Psoas muscle (tissue), 8 donors: ENCODE results near the gene ZMYM4. TPM values are rescaled to one million over a fixed set of nuclear protein-coding genes. Genes with fewer than 3 reads are reported as not detected.
"Not testable (repeated sequence)": the region's sequence is repeated elsewhere in the genome, so short reads cannot be mapped to it uniquely, and the experiment has no call there.

Experiments
- ATAC-seq, 4 donors: fragments of 200-7000 bp; cut with Tn5 transposase; one replicate each; pipeline ENCODE4 v1.9.1; 2020; ENCODE audit warnings: moderate library complexity in 3 of 4, mild to moderate bottlenecking in 2 of 4
- DNase-seq, 2 donors: peaks; one replicate each; pipeline ENCODE4 v3.0.0-alpha.2; 2020
- H3K27ac ChIP-seq: fragments of 200-600 bp; one replicate; pipeline ENCODE4 v1.8.0; 2022
- H3K27me3 ChIP-seq, 3 donors: fragments of 200-600 bp in 1 of 3; one replicate each; pipeline versions ENCODE4 v1.6.1 to v1.8.0; 2013 to 2022; ENCODE audit warnings: low read length in 2 of 3, mild to moderate bottlenecking in 2 of 3, moderate library complexity in 1 of 3; ENCODE audit not compliant: insufficient read depth in 3 of 3
- H3K36me3 ChIP-seq, 2 donors: fragments of 200-600 bp in 1 of 2; one replicate each; pipeline versions ENCODE4 v1.6.1 to v1.8.0; 2013 to 2022; ENCODE audit warnings: low read depth in 1 of 2, mild to moderate bottlenecking in 1 of 2, moderate library complexity in 1 of 2; ENCODE audit not compliant: insufficient read depth in 1 of 2
- H3K4me1 ChIP-seq: fragments of 200-600 bp; one replicate; pipeline ENCODE4 v1.8.0; 2022
- H3K4me3 ChIP-seq: fragments of 200-600 bp; one replicate; pipeline ENCODE4 v1.8.0; 2022; ENCODE audit warnings: mild to moderate bottlenecking
- H3K9me3 ChIP-seq: fragments of 200-600 bp; one replicate; pipeline ENCODE4 v1.8.0; 2022
- WGBS, 3 donors: extraction: QIAGEN DNeasy Blood & Tissue Kit; methylation state at CpG; one replicate each; pipeline versions ENCODE4 v1.1.6 to v1.1.7; 2013; 5-methylcytosine and 5-hydroxymethylcytosine counted together
- intact Hi-C, 2 donors: fragments of 100-400 bp; cut with DNase I; formaldehyde crosslinking; loops; one replicate each; pipeline versions ENCODE4 v1.11.0 to v1.14.2; 2022
- polyA plus RNA-seq, 3 donors: library from polyadenylated mRNA; stranded (reverse); fragments of 200-250 nt; gene quantifications; one replicate each; pipeline ENCODE4 v1.2.3, GENCODE V29; 2013
- total RNA-seq, 4 donors: library from RNA; stranded (reverse); fragmentation: NEBNext Ultra II Directional in 2 of 4; extraction: Animal tissue kit (Norgen Biotek cat#: 25700) in 2 of 4; gene quantifications; one replicate each; pipeline versions ENCODE4 v1.2.1 to v1.2.4, GENCODE V29; 2021 to 2023
- TF ChIP-seq, protein P1 (sequence below): fragments of 200-600 bp; IDR thresholded peaks from one replicate; pipeline ENCODE4 v1.8.0; 2022; ENCODE audit warnings: antibody characterized with exemption
- donor health status: healthy with polysubstance abuse.
- donor health status: DM: no; HTN: no; CAD: no; lungs with moderate emphysema.
- donor health status: Bipolar disorder and iron deficiency.
- donor health status: healthy.
- donor health status: DM: yes; HTN: yes; CAD: no.
- donor health status: DM: no; HTN: no; CAD: no.
- donor health status: DM: no; HTN: no; CAD: no.
- donor health status: DM: yes; HTN: yes; CAD: no.

Gene ZMYM4
- total and polyA plus RNA-seq, 7 donors, result 4.6 to 32.6 (median 25.3) TPM

DNA sequence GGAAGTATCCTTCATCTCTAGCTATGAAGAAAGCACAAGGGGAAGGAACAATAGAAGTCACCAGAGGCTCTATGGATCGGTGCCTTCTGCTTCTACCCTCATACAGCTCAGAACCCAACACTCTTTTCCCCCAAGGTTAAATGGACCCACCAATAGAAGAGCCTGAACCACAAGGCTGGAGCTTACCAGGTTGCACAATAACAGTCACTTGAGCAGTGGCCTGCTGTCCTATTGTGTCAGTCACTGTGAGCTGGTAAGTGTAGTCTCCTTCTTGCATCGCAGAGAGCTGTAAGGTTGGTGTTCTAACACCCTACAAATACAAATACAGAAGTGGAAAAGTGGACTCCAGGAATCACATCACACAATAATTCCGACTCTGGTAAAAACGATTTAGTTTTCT is 185.7 kb downstream of the ZMYM4 start:
- H3K36me3 ChIP-seq, result peaks cover 0 to 88% of the 10 kb centered on the region in 2 donors
- ATAC-seq, result no peak
- H3K27me3 ChIP-seq, result no peaks in the 10 kb centered on the region
- TF ChIP-seq, protein P1, sequence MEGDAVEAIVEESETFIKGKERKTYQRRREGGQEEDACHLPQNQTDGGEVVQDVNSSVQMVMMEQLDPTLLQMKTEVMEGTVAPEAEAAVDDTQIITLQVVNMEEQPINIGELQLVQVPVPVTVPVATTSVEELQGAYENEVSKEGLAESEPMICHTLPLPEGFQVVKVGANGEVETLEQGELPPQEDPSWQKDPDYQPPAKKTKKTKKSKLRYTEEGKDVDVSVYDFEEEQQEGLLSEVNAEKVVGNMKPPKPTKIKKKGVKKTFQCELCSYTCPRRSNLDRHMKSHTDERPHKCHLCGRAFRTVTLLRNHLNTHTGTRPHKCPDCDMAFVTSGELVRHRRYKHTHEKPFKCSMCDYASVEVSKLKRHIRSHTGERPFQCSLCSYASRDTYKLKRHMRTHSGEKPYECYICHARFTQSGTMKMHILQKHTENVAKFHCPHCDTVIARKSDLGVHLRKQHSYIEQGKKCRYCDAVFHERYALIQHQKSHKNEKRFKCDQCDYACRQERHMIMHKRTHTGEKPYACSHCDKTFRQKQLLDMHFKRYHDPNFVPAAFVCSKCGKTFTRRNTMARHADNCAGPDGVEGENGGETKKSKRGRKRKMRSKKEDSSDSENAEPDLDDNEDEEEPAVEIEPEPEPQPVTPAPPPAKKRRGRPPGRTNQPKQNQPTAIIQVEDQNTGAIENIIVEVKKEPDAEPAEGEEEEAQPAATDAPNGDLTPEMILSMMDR, result no peak
- H3K27ac ChIP-seq, result no peak overlapping the region
- no peaks in the 10 kb centered on the region for H3K9me3 ChIP-seq
- peaks cover 9% of the 10 kb centered on the region for H3K4me1 ChIP-seq
- 95 to 97% (median 95%) methylated on average over 4 of the region's 4 CpGs for WGBS, 3 donors
- H3K4me3 ChIP-seq, result no peak overlapping the region
- no peak for DNase-seq
- intact Hi-C loops, result loop anchor here (5.0 to 10.0 kb wide), 3 partner anchors 108 to 273 kb away; no protein-coding TSS in a partner anchor

DNA sequence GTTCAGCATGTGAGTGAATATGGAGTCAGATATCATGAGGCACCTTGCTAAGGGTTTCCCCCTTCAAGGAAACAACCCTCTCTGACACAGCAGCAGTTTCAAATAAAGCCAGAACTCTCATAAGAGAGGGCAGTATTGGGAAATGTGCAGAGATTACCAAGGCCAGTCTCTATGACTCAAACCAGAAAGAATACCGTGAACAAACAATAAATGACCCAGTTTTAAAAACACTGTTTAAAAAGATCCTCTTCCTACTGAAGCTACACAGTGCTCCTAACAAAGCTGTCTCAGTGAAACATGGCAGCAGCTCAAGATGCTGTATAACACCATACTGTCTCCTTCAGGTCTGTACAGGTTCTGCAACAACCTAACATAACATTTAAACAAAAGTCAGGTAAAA is 186.1 kb downstream of the ZMYM4 start:
- H3K9me3 ChIP-seq, result no peaks in the 10 kb centered on the region
- 69 to 89% (median 76%) methylated on average over 1 of the region's 1 CpG for WGBS, 3 donors
- peaks cover 0 to 84% of the 10 kb centered on the region in 2 donors for H3K36me3 ChIP-seq
- DNase-seq, result no peak
- peaks cover 9% of the 10 kb centered on the region for H3K4me1 ChIP-seq
- TF ChIP-seq, protein P1, result no peak
- no peak overlapping the region for H3K4me3 ChIP-seq
- intact Hi-C loops, result loop anchor here (5.0 to 10.0 kb wide), 3 partner anchors 108 to 273 kb away; no protein-coding TSS in a partner anchor
- no peak overlapping the region for H3K27ac ChIP-seq
- no peaks in the 10 kb centered on the region for H3K27me3 ChIP-seq
- no peak for ATAC-seq

DNA sequence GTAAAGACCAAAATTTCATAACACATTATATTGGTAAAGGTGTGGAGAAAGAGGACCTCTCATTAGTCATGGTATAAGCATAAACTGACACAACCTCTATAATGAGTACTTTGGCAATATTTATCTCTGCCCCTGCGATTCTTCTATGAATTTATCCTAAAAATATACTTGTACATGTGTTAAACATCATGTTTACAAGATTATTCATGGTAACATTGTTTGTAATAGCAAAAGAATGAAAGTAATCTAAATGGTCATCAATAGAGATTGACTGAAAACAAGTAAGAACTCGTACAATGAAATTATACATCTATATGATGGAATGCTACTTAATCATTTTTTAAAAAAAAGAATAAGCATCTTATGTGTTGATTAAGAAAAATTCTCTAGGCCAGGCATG is 192.3 kb downstream of the ZMYM4 start:
- H3K4me3 ChIP-seq, result no peak overlapping the region
- DNase-seq (no peak), ATAC-seq (no peak)
- TF ChIP-seq, protein P1, result no peak
- intact Hi-C loops, result no loop called here
- H3K27ac ChIP-seq, result no peak overlapping the region
- H3K36me3 ChIP-seq, result peaks cover 2 to 87% of the 10 kb centered on the region in 2 donors
- H3K4me1 ChIP-seq, result no peaks in the 10 kb centered on the region
- H3K27me3 ChIP-seq, result no peaks in the 10 kb centered on the region
- H3K9me3 ChIP-seq, result no peaks in the 10 kb centered on the region
- WGBS, 3 donors, result 92 to 97% (median 94%) methylated on average over 2 of the region's 2 CpGs

DNA sequence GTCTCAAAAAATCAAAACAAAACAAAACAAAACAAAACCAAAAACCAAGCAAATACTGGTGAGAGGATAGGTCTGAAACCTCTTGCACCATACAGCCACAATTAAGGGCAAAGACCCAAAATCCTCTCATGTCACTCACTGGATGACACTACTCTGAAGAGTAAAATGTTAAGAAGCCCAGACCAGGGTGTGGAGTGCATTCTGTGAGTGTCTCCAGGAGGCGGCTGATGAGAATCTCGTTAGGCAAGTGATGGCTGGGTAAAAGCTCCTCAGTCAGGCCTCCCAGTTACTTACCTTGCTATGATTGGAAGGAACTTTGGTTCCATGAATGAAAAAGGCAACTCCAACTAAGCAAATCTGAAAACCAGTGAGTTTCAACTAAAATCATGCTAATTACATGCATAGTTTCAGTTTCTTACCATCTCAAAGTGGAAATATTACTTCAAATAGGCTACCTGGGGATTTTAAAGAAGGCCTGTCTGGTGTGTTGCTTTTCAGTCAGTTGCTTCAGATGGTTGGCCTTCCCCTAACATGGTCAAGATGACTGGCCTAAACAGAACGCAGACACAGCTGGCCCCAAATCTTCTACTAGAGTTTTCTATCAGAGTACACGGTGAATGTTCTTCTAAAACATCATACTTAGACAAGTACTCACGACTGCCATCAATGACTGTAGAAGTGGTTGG is 193.6 kb downstream of the ZMYM4 start:
- TF ChIP-seq, protein P1, result no peak
- ATAC-seq (no peak), DNase-seq (no peak)
- Histone ChIP-seq H3K4me1 (no peaks in the 10 kb centered on the region), H3K36me3 (peaks cover 2 to 87% of the 10 kb centered on the region in 2 donors), H3K27me3 (no peaks in the 10 kb centered on the region), H3K9me3 (no peaks in the 10 kb centered on the region), H3K27ac (no peak overlapping the region), H3K4me3 (no peak overlapping the region)
- 89 to 96% (median 95%) methylated on average over 5 of the region's 5 CpGs for WGBS, 3 donors
- intact Hi-C loops, result no loop called here

DNA sequence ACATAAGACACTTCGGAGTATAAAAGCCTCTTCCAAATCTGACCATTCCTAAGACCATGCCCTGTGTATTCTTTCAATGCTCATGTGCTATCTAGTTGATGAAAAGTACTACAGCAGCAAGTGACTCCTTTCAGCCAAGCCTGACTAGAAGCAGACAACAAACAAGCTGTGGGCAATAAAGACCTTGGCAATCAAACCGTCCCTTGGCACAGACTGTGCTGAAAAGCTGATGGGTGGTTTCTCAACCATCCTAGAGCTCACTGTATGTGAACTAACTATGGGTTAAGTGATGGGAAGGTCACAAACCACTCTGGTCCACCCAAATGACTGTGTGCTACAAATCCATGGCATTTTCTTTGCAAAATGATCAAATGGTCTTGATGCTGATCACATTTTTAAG is 194.7 kb downstream of the ZMYM4 start:
- ATAC-seq (no peak), DNase-seq (no peak)
- Histone ChIP-seq H3K36me3 (peaks cover 2 to 76% of the 10 kb centered on the region in 2 donors), H3K27me3 (no peaks in the 10 kb centered on the region), H3K27ac (no peak overlapping the region), H3K4me3 (no peak overlapping the region), H3K9me3 (no peaks in the 10 kb centered on the region), H3K4me1 (no peaks in the 10 kb centered on the region)
- intact Hi-C loops, result no loop called here
- TF ChIP-seq, protein P1, result no peak
- 76 to 89% (median 83%) methylated on average over 2 of the region's 2 CpGs for WGBS, 3 donors

DNA sequence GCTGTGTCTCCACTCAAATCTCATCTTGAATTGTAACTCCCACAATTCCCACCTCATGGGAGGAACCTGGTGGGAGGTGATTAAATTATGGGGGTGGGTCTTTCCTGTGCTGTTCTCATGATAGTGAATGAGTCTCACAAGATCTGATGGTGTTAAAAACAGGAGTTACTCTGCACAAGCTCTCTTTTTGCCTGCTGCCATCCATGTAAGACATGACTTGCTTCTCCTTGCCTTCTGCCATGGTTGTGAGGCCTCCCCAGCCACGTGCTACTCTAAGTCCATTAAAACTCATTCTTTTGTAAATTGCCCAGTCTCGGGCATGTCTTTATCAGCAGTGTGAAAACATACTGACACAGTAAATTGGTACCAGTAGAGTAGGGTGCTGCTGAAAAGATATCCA is 195.2 kb downstream of the ZMYM4 start:
- H3K36me3 ChIP-seq, result peaks cover 2 to 73% of the 10 kb centered on the region in 2 donors
- H3K27me3 ChIP-seq, DNase-seq, ATAC-seq, H3K4me1 ChIP-seq, H3K27ac ChIP-seq, H3K9me3 ChIP-seq, H3K4me3 ChIP-seq, intact Hi-C loops: not testable (repeated sequence)
- 92 to 96% (median 94%) methylated on average over 2 of the region's 2 CpGs for WGBS, 3 donors
